Stimulated activated CD8-positive, alpha-beta memory T cell treated with anti-CD3 and anti-CD28 coated beads, Interleukin-15, amount 100 ng/mL, for 4 hours (primary cell): ENCODE measurements around the gene CACNA1C.

ENCODE experiments used
- DNase-seq, 2 donors: peaks; one replicate each; pipeline ENCODE4 v3.0.0-alpha.2; 2020; ENCODE audit warnings: low read depth in 2 of 2

CACNA1C gene

DNA sequence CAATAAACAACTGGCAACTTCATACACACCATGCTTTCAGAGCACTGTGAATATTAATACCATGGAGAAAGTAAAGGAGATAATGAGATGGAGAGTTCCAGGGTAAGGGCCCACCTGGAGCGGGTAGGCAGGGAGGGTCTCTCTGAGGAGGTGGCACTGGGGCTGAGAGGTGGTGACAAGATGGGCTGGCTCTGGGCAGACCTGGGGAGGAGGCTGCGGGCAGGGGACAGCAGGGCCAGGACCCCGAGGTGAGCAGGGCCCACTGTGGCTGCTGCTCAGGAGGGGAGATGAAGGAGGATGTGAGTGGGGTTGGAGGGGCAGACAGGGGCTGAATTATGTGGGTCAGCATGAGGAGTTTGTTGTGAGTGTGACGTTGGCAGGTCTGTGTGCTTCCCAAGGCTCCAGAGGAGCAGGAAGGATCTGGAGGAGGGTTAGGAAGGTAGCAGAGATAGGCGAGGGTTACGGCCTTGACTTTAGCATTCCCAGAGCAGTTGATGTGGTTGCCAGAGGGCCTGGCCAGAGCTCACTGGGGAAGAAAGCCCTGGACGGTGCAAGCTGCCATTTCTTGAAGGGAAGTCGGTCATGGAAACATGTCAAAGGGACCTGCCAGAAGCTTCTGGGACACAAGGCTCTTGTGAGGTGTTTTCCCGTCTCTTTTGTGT is 88.2 kb downstream of the CACNA1C start:
- no peak for DNase-seq

DNA sequence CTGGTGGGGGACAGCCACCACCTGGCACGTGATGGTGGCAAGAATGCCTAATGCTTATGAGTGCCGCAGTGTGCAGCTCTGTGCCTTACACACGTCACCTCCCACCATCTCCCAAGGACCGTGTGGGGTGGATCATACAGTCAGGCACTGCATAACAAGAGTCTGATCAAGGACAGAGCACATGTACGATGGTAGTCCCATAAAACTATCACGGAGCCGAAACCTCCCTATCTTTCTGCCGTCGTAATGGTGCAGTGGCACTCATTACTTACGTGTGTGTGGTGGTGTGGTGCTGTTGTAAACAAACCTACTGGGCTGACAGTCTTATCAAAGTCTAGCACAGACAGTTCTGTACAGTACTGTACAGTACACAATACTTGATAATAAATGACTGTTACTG is 89.3 kb downstream of the CACNA1C start:
- DNase-seq, result no peak

DNA sequence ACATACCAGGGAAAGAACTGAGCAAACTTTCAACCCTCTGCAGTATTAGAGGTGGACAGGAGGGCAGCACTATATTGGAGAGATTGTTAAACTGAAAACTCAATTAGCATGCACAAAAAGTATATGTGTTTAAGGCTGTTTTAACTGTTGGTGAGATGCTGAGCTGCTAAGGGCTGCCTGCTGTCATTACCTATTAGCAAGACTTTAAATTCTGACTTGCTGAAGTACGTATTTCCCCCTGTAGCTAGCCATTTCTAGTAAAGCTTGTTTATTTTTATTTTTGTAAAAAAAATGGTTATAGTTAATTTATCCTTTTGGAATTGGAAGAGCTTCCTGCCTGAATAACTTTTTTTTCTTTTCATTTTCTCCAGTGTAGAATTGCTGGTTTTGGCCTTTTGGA is 92.2 kb downstream of the CACNA1C start:
- DNase-seq, result no peak

GRCh38 chr12:2145433-2145998 is 92.7 kb downstream of the CACNA1C start:
- DNase-seq, result no peak

DNA sequence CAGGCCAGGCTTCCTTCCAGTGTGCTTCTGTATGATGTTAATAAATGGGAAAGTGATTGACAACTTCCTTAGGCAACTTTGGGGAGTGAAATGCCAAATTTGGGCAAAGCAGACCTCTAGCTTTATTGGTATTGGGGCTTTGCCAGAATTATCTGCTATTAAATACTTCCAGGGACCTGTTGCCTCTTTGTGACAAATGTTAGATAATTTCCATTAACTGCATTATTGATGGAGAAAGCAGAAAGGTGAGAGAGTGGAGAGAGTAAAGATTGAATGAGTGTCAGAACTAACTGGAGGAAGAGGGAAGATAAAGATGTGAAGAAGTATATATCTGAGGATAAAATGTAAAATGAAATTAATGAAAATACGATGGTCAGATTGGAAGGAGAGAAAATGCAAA is 94.5 kb downstream of the CACNA1C start:
- no peak for DNase-seq

DNA sequence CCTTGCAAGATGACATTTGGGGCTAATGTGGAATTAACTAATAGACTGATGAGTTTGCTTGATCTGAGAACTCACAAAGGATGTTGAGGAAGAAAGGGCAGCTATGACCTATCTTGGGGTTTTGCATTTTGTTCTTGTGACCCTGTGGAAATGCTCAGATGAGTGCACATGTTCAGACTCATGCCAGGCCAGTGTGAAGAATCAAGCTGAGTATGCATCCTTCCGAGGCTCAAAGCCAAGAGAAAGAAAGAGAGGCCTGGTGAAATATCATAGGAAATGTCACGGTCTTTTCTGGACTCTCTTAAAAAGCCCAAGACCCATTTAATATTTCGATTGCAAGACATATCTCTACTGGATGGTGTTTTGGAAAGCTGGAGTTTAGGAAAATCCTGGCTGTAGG is 96.3 kb downstream of the CACNA1C start:
- no peak for DNase-seq

- no peak for DNase-seq
Observed at GRCh38 chr12:2150833-2151232, 98.0 kb downstream of the CACNA1C start.

DNA sequence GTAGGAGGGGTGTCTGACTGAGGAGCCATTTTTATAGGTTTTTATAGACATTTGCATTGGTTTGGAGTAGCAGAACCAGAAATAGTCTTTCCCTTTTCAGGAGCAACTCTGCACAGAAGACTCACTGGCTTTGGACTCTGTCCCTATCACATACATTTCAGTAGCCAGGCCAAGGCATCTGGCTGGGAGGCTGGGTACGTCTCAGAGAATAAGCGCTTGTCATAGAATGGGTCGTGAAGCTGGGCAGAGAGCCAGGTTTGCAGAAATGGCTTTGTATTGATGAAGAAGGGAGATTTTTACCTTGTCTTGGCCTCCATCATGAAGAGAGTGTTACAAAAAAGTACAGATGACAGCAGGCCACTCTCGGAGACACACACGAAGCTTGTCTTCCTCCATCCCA is 98.6 kb downstream of the CACNA1C start:
- no peak for DNase-seq

GRCh38 chr12:2152134-2152533 is 99.3 kb downstream of the CACNA1C start:
- no peak for DNase-seq

DNA sequence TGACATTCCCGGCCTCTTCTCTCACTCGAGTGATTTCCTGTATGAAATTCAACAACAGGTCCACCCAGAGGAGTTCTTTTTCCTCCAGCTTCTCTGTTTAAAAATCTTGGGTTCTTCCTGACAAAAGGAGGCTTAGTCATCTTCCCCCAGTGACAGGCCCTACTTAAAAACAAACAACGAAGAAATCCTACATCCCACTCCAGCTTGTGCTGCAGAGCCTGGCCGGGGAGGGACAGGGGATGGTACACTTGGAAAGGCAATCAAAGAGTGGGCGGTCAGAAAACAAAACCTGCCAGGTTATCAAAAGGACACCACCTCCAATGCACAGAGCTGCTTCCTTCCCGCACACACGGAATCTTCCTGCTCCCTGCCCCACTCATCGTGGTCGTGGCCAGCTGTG is 101.3 kb downstream of the CACNA1C start:
- DNase-seq, result no peak

DNA sequence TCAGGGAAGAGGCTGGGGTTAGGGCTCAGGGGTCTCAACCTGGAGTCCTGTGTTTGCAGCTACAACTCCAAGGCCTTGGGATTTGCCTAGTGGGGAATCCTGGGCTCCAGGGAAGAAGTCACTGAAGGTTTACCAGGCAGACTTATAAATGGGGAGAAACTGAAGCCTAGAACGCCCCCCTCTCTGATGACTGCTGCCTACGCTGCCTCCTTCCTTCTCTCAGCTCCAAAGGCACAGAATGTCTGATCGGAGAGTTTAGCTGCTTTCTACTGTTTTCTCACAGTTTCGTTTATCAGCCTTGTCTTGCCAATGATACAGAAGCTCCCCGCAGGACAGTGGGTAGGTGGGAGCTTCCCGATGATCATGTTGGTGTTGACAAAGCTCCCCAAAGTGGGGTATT is 101.7 kb downstream of the CACNA1C start:
- no peak for DNase-seq

- DNase-seq, result no peak
Observed at GRCh38 chr12:2156333-2156732, 103.5 kb downstream of the CACNA1C start.

DNA sequence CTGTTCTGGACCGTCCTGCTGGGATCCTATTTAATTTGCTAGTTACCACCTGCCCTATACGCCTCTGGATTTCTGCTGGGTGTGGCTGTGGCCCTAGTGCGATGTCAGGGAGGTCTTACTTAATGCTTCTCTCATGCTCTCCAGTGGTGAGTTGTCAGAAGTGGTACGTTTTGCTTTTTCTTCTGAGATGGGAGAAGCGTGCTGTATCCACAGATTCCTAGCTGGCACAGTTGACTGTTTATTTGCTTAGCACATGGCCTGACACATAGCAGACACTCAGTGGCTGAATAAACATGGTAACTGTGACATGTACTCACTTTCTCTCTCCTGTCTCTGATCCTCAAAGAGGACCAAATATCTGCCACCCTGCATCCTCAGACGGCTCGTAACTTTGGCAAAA is 107.3 kb downstream of the CACNA1C start:
- DNase-seq, result no peak

GRCh38 chr12:2161473-2161872 is 108.7 kb downstream of the CACNA1C start:
- no peak for DNase-seq

DNA sequence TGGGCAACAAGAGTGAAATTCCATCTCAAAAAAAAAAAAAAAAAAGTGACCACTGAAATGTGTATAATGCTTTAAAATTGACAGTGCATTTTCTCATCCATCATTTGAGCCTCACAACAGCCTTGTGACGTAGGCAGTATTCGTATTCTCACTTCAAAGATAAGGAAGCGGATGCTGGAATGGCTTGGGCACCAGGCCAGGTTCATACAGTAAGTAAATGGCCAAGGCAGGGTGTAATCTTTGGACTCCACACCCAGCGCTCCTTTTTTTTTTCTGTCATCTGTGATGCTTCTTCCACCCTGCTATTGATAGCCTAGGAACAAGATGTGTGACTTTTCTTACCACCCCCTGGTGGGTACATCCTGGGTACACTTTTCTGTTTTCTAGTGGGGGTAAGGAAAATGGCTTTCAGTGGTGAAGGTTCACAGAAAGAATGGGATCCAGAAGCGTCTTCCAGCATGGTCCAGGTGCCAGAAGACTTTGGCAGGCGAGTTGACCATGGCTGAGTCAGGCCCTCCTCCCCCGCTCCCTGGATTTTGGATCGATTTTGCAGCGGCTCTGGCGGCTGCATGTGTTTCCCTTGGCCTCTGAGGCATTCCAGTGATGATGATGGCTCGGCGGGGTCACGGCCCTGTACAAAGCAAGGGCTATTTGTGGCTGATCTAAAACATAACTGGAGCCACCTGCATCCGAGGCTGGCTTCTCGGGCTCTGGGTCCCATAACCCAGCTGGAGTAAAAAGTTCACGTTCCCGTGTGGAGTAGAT is 110.6 kb downstream of the CACNA1C start:
- DNase-seq, result no peak

DNA sequence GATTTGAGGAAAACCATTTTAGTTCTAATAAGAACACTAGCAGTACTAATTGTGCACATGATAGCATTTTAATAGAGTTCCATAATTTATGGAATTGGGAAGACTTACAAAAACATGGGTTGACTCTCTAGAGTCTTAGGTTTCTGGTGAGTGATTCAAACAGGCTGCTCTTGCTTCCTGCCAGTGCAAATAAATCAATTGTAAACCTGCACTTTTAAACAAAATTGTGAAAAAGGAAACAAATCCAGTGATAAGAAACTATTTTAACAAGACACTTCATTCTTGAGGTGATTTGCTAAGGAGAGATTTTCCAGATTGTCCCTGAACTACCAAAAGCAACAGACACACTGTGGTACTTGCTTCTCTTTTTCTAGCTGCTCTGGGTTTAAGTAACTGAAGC is 112.2 kb downstream of the CACNA1C start:
- no peak for DNase-seq

GRCh38 chr12:2165927-2166326 is 113.1 kb downstream of the CACNA1C start:
- no peak for DNase-seq

GRCh38 chr12:2166696-2167095 is 113.9 kb downstream of the CACNA1C start:
- DNase-seq, result no peak

GRCh38 chr12:2167231-2167630 is 114.4 kb downstream of the CACNA1C start:
- DNase-seq, result no peak

- no peak for DNase-seq
Observed at GRCh38 chr12:2168808-2169207, 116.0 kb downstream of the CACNA1C start.

DNA sequence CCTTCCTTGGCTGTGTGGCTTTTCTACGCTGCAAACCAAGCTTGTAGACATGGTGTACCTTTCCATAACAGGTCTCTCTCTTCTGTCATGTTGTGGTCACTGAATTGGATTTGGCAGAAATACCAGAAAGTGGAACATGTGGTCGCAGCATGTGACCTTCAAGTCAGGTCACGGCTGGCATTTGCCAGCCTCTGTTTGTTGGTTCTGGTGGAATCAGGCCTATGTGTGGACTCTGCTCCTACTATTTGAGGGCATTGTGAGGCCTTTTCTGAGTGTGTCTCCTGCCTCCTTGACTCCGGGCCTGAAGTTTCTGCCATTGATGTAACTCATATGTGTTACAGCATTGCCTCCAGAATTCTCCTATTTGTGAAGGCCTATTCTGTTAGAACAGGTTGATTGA is 116.7 kb downstream of the CACNA1C start:
- no peak for DNase-seq

GRCh38 chr12:2169940-2170339 is 117.2 kb downstream of the CACNA1C start:
- no peak for DNase-seq

- DNase-seq, result no peak
Observed at GRCh38 chr12:2170376-2170775, 117.6 kb downstream of the CACNA1C start.
